HG02610 (cell line): ENCODE results near the gene UBAP2.
"Not testable (repeated sequence)": the region's sequence is repeated elsewhere in the genome, so short reads cannot be mapped to it uniquely, and the experiment has no call there.

Experiments used
- ATAC-seq: cut with Tn5 transposase; IDR thresholded peaks from one replicate; pipeline ENCODE4 v1.9.1; 2021; ENCODE audit warnings: mild to moderate bottlenecking, moderate library complexity; ENCODE audit not compliant: unreplicated experiment

Gene UBAP2

DNA sequence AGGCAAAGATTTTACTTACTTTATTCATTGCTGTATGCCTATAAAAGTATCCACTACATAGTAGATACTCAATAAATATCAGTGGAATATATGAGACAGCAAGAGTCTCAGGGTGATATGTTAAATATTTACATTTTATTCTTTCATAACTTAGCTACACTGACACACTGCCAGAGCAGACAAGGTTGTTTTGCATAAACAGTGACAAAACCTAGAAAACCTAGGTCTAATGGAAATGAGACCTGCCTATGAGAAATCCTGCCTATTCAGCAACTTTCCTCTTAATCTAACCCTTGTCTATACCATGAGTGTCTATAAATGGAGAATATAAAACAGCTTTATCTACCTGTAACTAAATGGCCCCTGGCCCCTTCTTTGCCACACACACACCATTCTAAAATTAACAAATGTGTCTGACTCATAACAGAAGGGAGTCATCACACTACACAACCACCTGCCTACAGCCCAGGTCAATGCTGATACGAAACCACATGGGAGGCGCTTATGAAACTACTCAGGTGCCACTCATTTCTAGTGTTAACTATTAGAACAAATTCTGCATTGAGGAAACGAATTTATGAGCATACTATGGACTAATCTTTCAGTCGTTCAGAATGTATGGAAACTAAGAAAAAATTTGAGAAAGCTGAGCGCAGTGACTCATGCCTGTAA lies 60.3 kb downstream of the UBAP2 start:
- peak; percentile 98 for ATAC-seq

DNA sequence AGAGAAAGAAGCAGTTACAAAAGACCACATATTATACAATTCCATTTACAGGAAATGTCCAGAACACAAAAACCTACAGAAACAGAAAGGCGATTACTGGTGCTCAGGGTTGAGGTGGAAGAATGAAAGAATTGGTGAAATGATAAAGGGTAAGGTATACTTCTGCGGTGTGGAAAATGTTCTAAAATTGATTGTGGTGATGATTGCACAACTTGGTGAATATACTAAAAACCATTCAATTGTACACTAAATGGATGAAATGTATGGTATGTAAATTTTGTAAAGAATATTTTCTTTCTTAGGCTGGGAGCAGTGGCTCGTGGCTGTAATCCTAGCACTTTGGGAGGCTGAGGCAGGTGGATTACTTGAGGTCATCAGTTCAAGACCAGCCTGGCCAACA lies 72.3 kb downstream of the UBAP2 start:
- ATAC-seq = no peak

DNA sequence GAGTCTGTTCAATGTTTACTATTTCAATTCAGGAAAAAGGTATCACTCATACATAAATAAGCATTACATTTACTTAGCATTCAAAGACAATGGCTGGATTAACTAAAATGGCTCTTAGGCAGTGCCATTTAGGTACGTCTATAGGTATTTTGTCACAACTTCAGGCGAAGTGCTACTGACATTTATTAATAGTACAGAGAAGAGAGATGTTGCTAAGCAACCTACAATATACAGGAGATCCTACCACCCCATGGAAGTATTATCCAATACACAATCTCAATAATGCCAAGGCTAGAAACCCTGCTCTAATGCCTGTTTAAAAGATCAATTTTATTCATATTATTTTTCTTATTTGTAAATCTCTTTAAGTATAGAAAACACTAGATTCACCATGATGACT lies 76.0 kb downstream of the UBAP2 start:
- ATAC-seq = no peak

DNA sequence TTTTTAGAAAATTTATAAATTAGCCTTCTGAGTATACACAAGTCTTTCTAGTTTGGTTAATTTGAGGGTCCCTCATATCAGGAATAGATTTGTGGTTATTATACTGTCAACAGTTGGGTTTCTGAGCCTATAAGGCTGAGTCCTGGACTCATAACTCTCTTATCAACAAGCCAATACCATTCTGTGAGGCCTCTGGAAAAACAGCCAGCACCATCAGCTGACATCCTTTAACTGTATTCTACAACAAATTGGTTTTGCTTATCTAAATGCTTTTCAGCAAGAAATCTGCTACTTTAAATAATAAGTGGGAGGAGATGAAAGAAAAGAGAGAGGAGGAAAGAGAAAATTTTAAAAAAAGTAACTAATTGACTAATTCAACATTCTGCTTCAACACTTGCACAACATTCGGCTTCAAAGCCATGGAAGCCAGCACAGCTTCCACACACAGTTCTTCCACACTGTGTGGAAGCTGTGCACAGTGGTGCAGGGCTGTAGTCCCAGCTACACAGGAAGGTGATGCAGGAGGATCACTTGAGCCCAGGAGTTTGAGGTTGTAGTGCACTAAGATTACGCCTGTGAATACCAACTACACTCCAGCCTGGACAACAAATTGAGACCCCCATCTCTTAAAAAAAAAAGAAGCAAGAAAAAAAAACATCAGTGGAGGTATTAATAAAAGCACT lies 84.5 kb downstream of the UBAP2 start:
- no peak for ATAC-seq

DNA sequence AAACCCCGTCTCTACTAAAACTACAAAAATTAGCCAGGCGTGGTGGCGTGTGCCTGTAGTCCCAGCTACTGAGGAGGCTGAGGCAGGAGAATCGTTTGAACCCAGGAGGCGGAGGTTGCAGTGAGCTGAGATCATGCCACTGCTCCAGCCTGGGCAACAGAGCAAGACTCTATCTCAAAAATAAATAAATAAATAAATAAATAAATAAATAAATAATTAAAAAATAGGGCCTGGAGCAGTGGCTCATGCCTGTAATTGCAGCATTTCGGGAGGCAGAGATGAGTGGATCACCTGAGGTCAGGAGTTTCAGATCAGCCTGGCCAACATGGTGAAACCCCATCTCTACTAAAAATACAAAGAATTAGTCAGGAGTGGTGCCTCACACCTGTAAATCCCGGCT lies 86.2 kb downstream of the UBAP2 start:
- not testable (repeated sequence) for ATAC-seq

DNA sequence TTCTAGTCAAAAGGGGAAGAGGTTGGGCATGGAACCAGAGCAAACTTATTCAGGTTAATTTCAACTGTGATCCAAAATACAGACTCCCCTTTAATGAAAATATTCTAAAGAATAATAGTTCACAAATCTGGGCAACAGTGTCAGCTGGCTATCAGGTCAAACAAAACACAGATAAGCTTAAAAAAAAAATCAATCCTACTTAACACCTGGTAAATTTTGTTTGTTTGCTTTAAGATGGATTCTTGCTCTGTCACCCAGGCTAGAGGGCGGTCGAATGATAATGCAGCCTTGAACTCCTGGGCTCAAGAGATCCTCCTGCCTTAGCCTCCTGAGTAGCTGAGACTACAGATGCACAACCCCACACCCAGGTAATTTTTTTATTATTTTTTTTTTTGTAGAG lies 89.0 kb downstream of the UBAP2 start:
- no peak for ATAC-seq

DNA sequence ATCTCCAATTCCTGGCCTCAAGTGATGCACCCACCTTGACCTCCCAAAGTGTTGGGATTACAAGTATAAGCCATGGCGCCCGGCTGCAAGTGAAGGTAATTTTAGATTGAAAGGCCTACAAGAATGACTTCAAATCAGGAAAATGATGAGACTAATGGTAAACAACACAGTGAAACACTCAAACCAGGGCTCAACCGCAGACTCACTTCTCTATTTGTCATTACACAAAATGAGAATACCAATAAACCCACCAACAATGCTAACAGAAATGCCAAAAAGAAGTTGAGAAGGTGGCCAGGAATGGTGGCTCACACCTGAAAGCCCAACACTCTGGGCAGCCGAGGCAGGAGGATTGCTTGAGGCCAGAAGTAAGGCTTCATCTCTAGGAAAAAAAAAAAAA lies 92.1 kb downstream of the UBAP2 start:
- ATAC-seq = no peak

DNA sequence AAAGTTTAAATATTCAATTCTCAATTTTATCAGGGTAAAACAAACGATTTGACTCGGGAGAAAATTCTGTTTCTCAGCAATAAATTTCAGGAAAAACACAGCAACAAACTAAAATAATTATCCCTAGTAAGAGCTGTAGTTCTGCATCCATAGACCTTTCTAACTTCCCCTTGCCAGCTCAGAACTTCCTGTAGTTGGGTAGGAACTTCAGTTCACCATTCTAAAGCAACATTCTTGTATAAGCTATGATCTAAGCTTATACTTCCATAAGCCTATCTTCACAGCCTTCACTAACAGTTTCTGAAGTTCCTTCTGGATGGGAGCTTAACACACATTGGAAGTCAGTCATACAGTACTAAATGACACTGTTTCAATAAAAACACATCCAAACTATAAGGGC lies 96.6 kb downstream of the UBAP2 start:
- ATAC-seq = no peak

DNA sequence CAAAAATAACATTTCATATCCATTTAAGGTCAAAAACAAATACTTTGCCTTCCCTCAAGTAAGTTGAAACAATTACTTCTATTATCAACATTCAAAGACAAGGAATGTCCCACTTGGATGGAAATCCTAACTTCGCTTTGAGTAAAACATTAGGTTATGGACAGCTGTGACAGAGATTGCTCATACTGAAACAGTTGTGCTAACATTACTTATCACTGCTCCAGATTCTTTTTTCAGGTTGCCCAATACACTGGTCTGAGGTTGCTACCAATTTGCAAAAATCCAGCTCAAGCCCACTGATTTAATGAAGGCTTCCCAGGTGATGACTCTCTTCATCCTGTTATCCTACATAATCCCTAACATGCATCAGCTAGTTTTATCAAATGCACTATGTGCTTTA lies 98.3 kb downstream of the UBAP2 start:
- no peak for ATAC-seq

DNA sequence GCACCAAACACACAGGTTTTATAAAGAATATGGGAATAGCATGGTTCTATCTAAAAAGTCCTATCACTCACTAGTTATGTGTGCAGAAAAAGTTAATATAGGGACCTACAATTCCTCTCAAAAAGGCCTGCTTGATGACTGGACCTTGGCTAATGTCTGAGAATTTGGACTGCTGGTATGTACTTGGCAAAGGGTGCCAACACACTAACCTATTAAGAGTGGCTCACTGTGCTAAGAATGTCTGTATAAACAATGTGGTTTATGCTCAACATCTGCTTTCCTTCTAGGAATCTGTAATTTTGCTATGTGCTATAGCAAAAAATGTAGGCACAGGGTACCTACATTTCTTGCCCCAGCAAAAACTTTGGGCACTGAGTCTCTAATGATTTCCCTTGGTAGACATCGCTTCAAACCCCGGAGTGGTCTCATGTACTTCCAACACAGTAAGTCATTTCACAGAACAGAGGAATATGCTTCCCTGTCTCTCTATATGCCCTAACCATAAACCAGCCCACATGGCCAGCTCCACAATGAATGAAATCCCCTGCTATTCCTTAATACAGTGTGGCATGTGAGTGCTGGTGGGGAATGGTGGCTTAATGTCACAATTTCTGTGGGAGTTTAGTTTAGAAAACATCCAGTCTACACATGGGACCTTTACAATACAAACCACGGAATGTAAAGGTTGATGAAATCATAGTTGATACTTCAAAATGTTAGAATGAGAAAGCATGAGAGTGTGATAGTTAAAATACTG lies 101.7 kb downstream of the UBAP2 start:
- no peak for ATAC-seq

DNA sequence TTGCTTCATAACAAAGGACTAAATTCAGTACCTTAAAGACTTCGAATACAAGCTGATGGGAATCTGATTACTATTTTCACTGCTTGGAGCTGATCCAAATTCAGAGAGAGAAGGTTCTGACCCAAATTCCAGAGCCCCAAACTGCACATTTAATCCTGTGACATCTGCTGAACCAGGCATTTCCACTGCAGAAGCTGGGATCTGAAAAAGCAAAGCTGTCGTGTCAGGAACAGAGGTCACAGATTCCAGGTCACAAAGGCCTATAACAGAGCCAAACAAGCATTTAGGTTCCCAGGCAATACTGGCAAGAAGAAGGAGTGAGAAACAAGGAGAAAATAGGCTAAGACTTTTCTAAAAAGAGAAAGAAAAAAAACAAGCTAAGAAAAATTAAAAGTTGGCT lies 105.3 kb downstream of the UBAP2 start:
- ATAC-seq = no peak

DNA sequence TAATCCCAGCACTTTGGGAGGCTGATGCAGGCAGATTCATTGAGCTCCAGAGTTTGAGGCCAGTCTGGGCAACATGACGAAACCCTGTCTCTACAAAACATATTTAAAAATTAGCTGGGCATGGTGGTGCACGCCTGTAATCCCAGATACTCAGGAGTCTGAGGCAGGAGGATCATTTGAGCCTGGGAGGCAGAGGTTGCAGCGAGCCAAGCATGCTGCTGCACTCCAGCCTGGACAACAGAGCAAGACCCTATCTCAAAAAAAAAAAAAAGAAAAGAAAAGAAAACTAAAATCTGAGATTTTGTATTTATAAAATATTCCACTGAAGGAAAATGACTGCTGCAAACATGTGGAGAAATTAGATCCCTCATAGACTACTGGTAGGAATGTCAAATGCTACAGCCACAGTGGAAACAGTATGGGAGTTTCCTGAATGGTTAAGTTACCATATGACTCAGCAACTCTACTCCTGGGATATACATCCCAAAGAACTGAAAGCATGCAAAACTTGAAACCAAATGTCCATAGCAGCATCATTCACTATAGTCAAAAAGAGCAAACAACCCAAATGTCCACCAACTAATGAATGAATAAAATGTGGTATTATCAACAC lies 106.1 kb downstream of the UBAP2 start:
- no peak for ATAC-seq

DNA sequence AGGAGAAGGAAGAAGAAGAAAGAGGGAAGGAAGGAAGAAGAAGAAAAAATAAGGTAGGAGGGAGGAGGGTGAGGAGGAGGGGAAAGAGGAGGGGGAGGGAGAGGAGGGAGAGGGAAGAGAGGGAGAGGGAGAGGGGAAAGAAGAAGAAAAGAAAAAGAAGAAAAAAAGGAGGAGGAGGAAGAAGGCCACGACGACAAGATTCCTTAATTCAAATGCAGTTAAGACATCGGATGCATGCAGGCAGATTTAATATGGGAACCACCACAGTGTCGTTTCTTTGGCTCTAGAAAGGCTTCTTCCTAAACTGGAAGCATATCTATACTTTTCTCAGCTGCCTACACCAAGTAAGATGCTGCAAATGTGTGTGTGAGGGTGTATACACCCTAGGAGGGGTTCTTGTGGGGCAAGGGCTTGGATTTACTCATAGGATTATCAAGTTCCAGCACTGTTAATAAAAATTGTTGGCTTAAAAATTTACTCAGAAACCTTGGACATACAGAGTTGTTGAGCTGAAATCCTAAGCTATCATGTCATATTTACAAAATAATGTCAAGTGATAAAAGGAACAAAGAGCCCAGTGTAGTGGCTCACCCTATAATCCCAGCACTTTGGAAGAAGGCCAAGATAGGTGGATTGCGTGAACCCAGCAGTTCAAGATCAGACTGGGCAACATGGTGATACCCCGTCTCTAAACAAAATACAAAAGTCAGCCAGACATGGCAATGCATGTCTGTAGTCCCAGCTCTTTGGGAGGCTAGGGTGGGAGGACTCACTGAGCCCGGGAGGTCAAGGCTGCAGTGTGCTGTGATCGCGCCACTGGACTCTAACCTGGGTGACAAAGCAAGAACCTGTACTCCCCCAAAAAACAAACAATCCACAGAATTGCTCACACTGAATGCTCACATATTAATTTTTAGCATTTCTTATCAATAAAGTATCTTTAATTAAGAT lies 108.5 kb downstream of the UBAP2 start:
- no peak for ATAC-seq

DNA sequence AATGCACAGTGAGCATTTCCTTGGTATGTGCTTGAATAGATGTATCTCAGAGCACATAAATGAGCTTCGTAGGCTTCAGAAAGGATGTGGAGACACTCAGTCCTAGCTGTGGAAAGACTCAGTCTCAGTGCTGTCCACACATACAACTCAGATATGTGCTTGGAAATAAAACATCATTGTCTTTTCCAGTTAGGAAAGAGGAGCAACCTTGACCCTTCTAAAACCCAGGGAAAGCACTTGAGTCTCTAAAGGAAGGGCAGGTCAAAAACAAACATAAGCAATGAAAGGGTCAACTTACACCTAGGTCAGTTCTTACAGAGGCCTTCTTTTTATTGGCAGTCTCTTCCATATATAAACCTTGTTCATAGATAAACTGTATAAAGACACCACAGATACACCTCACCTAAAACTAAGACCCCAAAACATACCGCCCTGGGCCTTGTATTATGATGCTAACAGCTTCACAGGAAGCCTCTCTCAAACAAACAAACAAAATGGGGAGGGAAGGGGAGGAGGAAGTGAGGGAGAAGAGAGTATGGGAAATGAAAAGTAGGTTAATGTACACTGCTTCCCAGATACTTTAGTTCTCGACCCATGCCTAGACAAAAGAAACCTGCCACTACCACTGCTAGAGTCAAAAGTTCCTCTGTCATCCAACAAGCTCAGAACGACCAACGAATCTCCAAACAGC lies 114.4 kb downstream of the UBAP2 start:
- ATAC-seq = no peak

DNA sequence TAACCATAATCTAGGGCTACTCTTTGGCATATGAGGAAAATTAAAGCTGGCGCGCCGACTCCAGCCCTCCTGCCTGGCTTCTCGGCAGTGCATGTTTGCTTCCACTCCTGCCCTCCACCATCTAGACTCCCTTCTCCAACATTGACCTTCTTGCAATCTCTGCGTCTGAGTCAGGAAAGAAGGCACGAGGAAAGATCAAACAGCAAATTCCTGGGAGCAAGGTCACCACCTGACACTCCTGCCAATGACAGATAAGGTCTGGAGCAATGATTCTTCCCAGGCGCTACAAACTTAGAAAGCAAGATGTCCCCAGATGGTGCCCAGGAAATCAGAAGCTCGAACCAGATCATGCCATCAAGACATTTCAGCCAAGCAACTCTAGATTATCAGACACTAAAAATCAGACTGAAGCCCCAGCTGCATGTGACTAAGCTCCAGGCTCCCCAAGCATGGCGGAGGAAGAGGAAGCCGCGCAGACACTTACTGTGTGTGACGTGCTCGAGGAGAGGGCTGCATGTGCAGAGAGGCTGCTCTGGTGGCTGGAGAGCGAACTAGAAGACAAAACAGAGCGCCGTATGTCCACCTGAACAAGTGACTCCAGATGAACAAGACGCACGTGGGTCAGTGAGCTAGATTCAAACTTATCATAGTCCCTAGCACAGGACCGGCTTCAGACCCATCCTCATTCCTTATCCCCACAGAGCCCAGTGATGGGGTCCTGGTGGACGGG lies 116.4 kb downstream of the UBAP2 start:
- ATAC-seq = no peak

DNA sequence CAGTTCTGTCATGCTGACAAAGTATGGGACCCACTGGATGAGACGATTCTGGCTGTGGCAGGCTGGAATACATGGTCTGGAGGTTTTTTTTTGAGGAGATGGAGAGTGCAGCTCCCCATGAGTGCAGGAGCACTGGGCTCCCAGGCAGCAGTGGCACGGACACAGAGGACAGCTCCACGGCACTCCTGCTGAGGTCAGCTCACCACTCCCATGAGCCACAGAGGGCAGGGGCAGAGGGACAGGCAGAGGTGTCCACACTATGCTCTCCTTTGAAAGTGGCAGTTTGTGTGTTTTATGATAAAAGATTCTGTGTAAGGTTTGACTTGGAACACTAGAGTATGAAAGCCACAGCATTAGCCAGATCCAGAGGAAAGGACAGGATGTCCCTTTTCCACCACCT lies 117.4 kb downstream of the UBAP2 start:
- no peak for ATAC-seq

DNA sequence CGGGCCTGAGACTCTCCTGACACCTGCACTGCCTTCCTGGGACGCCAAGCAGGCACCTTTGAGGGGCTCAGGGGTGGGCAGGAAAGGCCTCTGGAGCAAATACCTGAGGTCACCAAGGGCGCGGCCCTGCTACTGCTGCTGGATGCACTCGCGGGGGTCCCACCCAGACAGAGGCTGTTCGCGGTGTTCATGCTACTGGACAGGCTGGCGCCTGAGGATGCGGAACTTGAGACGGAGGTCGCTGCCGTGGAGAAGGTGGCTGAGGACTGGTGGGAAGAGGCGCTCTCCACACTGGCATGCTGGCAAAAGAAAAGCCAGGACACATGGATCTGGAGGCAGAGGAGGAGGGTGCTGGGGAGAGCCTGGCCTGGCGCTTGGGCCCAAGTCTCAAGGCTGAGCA lies 121.0 kb downstream of the UBAP2 start:
- no peak for ATAC-seq

DNA sequence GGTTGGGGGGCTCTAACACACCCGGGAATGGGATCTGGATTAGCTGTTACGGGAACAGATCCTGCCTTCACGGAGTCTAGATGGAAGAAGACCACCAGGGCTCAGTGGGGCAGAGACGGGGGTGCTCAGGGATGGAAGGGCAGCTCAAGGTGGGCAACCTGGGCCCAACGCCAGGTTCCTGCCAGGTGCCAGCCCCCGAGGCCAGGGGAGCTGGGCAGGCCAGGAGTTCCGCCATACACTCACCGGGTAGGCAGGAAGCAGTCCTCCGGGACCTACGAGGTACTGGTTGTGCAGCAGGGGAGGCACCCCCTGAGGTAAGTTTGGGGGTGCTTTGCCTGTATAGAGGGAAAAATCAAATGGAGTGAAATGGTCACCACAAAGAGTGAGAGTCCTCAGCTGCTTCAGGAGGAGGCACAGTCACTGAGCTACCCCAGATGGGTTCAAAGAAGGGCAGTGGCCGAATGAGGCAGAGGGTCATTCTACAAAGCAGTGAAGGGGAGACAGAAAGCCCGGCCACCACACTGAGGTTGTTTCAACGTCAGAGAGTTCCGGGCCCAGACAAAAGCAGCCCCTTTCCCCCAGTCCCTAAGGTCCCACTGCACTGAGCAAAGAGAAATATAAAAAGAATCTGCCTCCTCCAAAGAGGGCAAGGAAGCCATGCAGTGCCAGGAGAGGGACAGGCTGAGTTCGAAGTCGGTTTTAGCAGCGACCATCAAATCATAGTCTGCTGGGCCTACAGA lies 121.8 kb downstream of the UBAP2 start:
- no peak for ATAC-seq
